22Rv1 (cell line): ENCODE measurements around the gene CELF4.

ENCODE experiments used
- H3K27ac ChIP-seq: fragments of 450-650 bp; 2 replicates; pipeline ENCODE4 v1.5.1; 2017
- CTCF ChIP-seq: fragments of 450-650 bp; IDR thresholded peaks from 2 replicates; pipeline ENCODE4 v1.5.1; 2017; ENCODE audit warnings: mild to moderate bottlenecking
- ZFX ChIP-seq: fragments of 450-650 bp; IDR thresholded peaks from 2 replicates; pipeline ENCODE4 v1.6.1; 2017; ENCODE audit warnings: antibody characterized with exemption, borderline replicate concordance

CELF4 gene

DNA sequence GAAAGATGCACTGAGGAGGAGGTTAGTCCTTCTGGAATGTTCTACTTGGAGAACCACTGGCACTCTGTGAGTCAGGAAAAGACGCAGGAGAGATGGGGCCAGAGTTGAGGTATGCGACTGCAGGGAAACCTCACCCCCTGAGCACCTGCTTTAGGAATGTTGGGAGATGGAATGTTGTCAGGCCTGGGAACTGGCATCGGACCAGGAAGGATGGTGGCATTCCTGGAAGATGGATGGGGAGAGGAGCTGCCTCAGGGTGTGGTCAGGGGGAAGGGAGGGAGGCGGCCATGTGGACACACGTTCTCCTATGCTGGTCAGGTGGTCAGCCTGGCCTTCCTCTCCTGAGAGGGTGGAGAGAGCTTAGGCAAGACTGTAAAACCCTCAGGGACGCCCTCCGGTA lies 146.3 kb downstream of the CELF4 start:
- no peak overlapping the region for H3K27ac ChIP-seq

DNA sequence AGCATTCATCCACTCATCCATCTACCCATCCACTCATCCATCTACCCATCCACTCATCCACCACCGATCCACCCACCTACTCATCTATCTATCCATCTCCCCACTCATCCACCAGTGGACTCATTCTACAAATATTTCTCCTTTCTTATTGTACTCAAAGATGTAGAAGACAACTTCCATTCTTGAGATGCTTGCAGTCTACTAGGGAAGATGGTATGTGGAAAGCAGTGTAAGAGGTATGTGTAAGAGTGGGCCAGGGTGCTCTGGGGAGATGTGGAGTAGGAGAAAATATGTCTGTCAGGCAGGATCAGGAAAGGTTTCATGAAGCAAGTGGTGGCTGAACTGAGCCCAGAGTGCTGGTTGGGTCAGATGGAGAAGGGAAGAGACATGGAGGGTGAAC lies 150.8 kb downstream of the CELF4 start:
- no peak overlapping the region for H3K27ac ChIP-seq
- no peak for TF ChIP-seq CTCF
- no peak for TF ChIP-seq ZFX

More for the DNA sequence above, 146.3 kb downstream of the CELF4 start:
- no peak for TF ChIP-seq CTCF
- no peak for TF ChIP-seq ZFX

DNA sequence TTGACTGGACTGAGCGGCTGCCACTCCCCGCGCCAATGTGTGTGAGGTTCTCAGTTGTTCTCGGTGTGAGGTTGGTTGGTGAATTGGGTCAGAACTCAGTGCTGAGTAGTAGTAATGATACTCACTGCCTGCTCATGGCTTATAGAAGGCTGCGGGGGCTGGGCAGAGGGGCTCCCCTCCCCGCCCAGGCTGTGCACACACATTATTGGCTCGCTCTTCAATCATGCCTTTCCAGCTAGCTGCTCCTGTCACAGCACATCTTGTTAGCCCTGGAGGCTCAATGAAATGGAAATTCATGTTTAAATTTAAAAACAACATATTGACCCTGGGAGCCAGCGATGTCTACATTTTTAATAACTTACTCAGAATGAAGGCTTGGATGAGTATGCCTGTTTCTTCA lies 152.8 kb downstream of the CELF4 start:
- TF ChIP-seq CTCF (no peak), ZFX (no peak)
- H3K27ac ChIP-seq: no peak overlapping the region

DNA sequence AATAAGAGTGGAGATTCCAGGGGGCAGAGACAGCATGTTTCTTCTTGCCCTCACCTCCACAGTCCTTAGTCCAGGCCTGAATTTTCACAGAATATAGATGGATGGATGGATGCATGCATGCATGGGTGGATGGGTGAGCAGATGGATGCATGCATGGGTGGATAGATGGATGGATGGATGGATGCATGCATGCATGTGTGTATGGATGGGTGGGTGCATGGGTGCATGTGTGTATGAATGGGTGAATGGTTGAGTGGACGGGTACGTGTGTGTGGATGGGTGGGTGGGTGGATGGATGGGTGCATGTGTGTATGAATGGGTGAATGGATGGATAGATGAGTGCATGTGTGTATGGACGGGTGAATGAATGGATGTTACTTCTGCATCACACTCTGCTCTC lies 153.3 kb downstream of the CELF4 start:
- no peak overlapping the region for H3K27ac ChIP-seq
- TF ChIP-seq ZFX (no peak), CTCF (no peak)

DNA sequence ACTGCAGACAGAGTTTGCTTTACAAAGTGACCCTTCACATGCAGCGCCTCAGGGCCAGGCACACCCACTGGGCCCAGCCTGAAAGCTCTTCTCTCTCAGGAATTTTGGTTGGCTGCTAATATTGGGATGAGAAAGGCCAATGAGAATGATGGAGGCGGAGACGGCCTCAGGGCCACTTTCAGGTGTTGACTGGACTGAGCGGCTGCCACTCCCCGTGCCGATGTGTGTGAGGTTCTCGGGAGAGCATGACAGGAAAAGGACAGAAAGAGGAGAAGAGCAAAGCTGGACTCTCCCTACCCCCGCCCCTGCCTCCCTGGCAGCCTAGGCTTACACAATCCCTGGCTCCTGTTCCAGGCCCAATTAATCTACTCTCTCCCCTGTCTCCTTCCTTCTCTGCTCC lies 155.7 kb downstream of the CELF4 start:
- no peak for TF ChIP-seq CTCF
- TF ChIP-seq ZFX: no peak
- H3K27ac ChIP-seq: no peak overlapping the region

GRCh38 chr18:37408676-37409265 lies 156.8 kb downstream of the CELF4 start:
- no peak overlapping the region for H3K27ac ChIP-seq
- no peak for TF ChIP-seq CTCF
- no peak for TF ChIP-seq ZFX

DNA sequence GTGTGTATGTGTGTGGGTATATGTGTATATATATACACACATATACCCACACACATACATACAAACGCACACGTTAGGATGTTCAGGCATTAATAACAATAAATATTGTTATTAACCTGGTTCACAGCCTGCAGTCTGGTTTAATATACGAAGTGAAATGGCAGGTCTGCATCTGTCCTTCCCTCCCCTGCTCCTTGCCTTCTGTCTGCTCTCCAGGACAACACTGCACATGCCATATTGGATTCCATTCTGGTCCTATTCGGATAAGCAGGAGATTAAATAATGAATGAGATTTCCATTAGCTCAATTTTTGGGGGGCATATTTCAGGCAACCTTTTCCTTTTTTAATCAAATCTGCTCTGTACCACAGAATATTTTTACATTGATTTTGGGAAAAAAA lies 158.0 kb downstream of the CELF4 start:
- TF ChIP-seq ZFX: no peak
- no peak for TF ChIP-seq CTCF
- no peak overlapping the region for H3K27ac ChIP-seq
